ENCODE data around the gene SLIT3. TPM values are rescaled to one million over a fixed set of nuclear protein-coding genes. Genes with fewer than 3 reads are reported as not detected.

Gene SLIT3
- total RNA-seq, 1 experiment from 2014 or later: not detected

GRCh38 chr5:169119288-169120048 lies 181.5 kb downstream of the SLIT3 start:
- no peak overlapping the region for H2AFZ ChIP-seq
- TF ChIP-seq EZH2 (IDR thresholded peaks at IDR 0.05; ENCODE audit: low read depth): no peak
- TF ChIP-seq CTCF (conservative IDR thresholded peaks at IDR 0.05): no peak
- H4K20me1 ChIP-seq (ENCODE audit: insufficient read depth): no peaks in the 10 kb centered on the region
- POLR2A ChIA-PET (ENCODE audit: unreplicated experiment): no interaction called here
- H3K27me3 ChIP-seq (ENCODE audit: insufficient read depth, low read depth): peaks cover 27% of the 10 kb centered on the region; the same call in 1 of the 2 replicates
- H3K79me2 ChIP-seq (ENCODE audit: low read depth): no peaks in the 10 kb centered on the region
- no peaks in the 10 kb centered on the region for H3K9me3 ChIP-seq (ENCODE audit: insufficient read depth, low read depth)
- H3K4me1 ChIP-seq (replicated peaks; ENCODE audit: insufficient read depth): no peaks in the 10 kb centered on the region
- H3K36me3 ChIP-seq (ENCODE audit: low read depth): no peaks in the 10 kb centered on the region
- BruUV-seq (replicated peaks): no TSS peak
- no peak for DNase-seq
- intact Hi-C loops (cut with micrococcal nuclease; ENCODE audit: unreplicated experiment): no loop called here
- no peaks in the 10 kb centered on the region for H3K9me2 ChIP-seq (ENCODE audit: insufficient read depth)
- H3K27ac ChIP-seq: no peak overlapping the region
- CTCF ChIA-PET: no interaction called here
- H3K4me3 ChIP-seq: no peak overlapping the region
- H3F3A ChIP-seq (ENCODE audit: insufficient read depth, low read depth): no peaks in the 10 kb centered on the region
- H3K4me2 ChIP-seq: no peak overlapping the region

- TF ChIP-seq CTCF (conservative IDR thresholded peaks at IDR 0.05) (no peak), EZH2 (IDR thresholded peaks at IDR 0.05; ENCODE audit: low read depth) (no peak)
- CTCF ChIA-PET: no interaction called here
- Histone ChIP-seq H3K27ac (no peak overlapping the region), H2AFZ (no peak overlapping the region), H3K4me1 (replicated peaks; ENCODE audit: insufficient read depth) (no peaks in the 10 kb centered on the region), H3K79me2 (ENCODE audit: low read depth) (no peaks in the 10 kb centered on the region), H3F3A (ENCODE audit: insufficient read depth, low read depth) (no peaks in the 10 kb centered on the region), H3K4me2 (no peak overlapping the region), H3K36me3 (ENCODE audit: low read depth) (no peaks in the 10 kb centered on the region), H3K9me3 (ENCODE audit: insufficient read depth, low read depth) (no peaks in the 10 kb centered on the region), H3K27me3 (ENCODE audit: insufficient read depth, low read depth) (peaks cover 32% of the 10 kb centered on the region; the same call in 1 of the 2 replicates), H3K9me2 (ENCODE audit: insufficient read depth) (no peaks in the 10 kb centered on the region), H4K20me1 (ENCODE audit: insufficient read depth) (no peaks in the 10 kb centered on the region), H3K4me3 (no peak overlapping the region)
- intact Hi-C loops (cut with micrococcal nuclease; ENCODE audit: unreplicated experiment): no loop called here
- DNase-seq: no peak
- POLR2A ChIA-PET (ENCODE audit: unreplicated experiment): no interaction called here
- no TSS peak for BruUV-seq (replicated peaks)
These were observed 183.9 kb downstream of the SLIT3 start for GRCh38 chr5:169116961-169117461.

GRCh38 chr5:169115461-169116124 lies 185.3 kb downstream of the SLIT3 start:
- Histone ChIP-seq H3K79me2 (ENCODE audit: low read depth) (no peaks in the 10 kb centered on the region), H2AFZ (no peak overlapping the region), H3K9me3 (ENCODE audit: insufficient read depth, low read depth) (no peaks in the 10 kb centered on the region), H3K4me2 (no peak overlapping the region), H3K9me2 (ENCODE audit: insufficient read depth) (no peaks in the 10 kb centered on the region), H3K4me1 (replicated peaks; ENCODE audit: insufficient read depth) (no peaks in the 10 kb centered on the region), H3K27ac (no peak overlapping the region), H3K4me3 (no peak overlapping the region), H3F3A (ENCODE audit: insufficient read depth, low read depth) (no peaks in the 10 kb centered on the region), H3K27me3 (ENCODE audit: insufficient read depth, low read depth) (peaks cover 36% of the 10 kb centered on the region; the same call in 1 of the 2 replicates), H4K20me1 (ENCODE audit: insufficient read depth) (no peaks in the 10 kb centered on the region), H3K36me3 (ENCODE audit: low read depth) (no peaks in the 10 kb centered on the region)
- ChIA-PET POLR2A (ENCODE audit: unreplicated experiment) (no interaction called here), CTCF (no interaction called here)
- TF ChIP-seq CTCF (conservative IDR thresholded peaks at IDR 0.05): no peak
- TF ChIP-seq EZH2 (IDR thresholded peaks at IDR 0.05; ENCODE audit: low read depth): no peak
- intact Hi-C loops (cut with micrococcal nuclease; ENCODE audit: unreplicated experiment): no loop called here
- BruUV-seq (replicated peaks): no TSS peak
- DNase-seq: no peak

Data from PC-9 (cell line).